Liver (tissue), 3 donors: ENCODE results near the gene PCMTD2.
"Not testable (repeated sequence)": the region's sequence is repeated elsewhere in the genome, so short reads cannot be mapped to it uniquely, and the experiment has no call there.

Experiments
- ATF3 ChIP-seq: IDR thresholded peaks from 2 replicates; pipeline ENCODE4 v1.6.1; 2016; ENCODE audit warnings: antibody characterized with exemption
- EGR1 ChIP-seq, 2 donors: IDR thresholded peaks; 2 replicates each; pipeline ENCODE4 v1.6.1; 2016 to 2018; ENCODE audit warnings: antibody characterized with exemption in 2 of 2, low read depth in 2 of 2
- FOXA1 ChIP-seq: IDR thresholded peaks from 2 replicates; pipeline ENCODE4 v1.6.1; 2016; ENCODE audit warnings: antibody characterized with exemption
- GABPA ChIP-seq, 2 donors: IDR thresholded peaks in 1 of 2; conservative IDR thresholded peaks in 1 of 2; 2 replicates each; pipeline ENCODE4 v1.6.1; 2016; ENCODE audit warnings: antibody characterized with exemption in 2 of 2, mild to moderate bottlenecking in 1 of 2, moderate library complexity in 1 of 2
- HNF4A ChIP-seq, 2 donors: conservative IDR thresholded peaks; 2 replicates each; pipeline ENCODE4 v1.6.1; 2016; ENCODE audit warnings: antibody characterized with exemption in 2 of 2, mild to moderate bottlenecking in 2 of 2
- JUND ChIP-seq, 2 donors: IDR thresholded peaks; 2 replicates each; pipeline ENCODE4 v1.6.1; 2016; ENCODE audit warnings: antibody characterized with exemption in 2 of 2
- MAX ChIP-seq: IDR thresholded peaks from 2 replicates; pipeline ENCODE4 v1.6.1; 2016; ENCODE audit warnings: antibody characterized with exemption
- REST ChIP-seq: IDR thresholded peaks from 2 replicates; pipeline ENCODE4 v1.6.1; 2016; ENCODE audit warnings: antibody characterized with exemption, mild to moderate bottlenecking
- RXRA ChIP-seq, 2 donors: IDR thresholded peaks; 2 replicates each; pipeline ENCODE4 v1.6.1; 2017 to 2018; ENCODE audit warnings: antibody characterized with exemption in 2 of 2, mild to moderate bottlenecking in 1 of 2
- SP1 ChIP-seq: IDR thresholded peaks from 2 replicates; pipeline ENCODE4 v1.6.1; 2018; ENCODE audit warnings: antibody characterized with exemption, mild to moderate bottlenecking
- TAF1 ChIP-seq: conservative IDR thresholded peaks from 2 replicates; pipeline ENCODE4 v1.6.1; 2016; ENCODE audit warnings: antibody characterized with exemption, mild to moderate bottlenecking
- TF ChIP-seq, protein P1 (sequence below): fragments of 150-350 bp; IDR thresholded peaks from 2 replicates; pipeline ENCODE4 v1.5.1; 2017; ENCODE audit warnings: improper control_type of control experiment, low read depth, low read length; ENCODE audit not compliant: missing input control
- donor health status: healthy.
- donor health status: healthy.

GRCh38 chr20:64285579-64286446, 30.3 kb downstream of the PCMTD2 start:
- not testable (repeated sequence) for TF ChIP-seq SP1; GABPA (IDR thresholded peaks at IDR 0.05 in 1 of 2, conservative IDR thresholded peaks at IDR 0.05 in 1 of 2); REST; JUND (IDR thresholded peaks at IDR 0.05); ATF3; EGR1 (IDR thresholded peaks at IDR 0.05; ENCODE audit: low read depth in 2 of 2); MAX; TAF1; RXRA (IDR thresholded peaks at IDR 0.05); HNF4A (conservative IDR thresholded peaks at IDR 0.05); FOXA1
- TF ChIP-seq, protein P1, sequence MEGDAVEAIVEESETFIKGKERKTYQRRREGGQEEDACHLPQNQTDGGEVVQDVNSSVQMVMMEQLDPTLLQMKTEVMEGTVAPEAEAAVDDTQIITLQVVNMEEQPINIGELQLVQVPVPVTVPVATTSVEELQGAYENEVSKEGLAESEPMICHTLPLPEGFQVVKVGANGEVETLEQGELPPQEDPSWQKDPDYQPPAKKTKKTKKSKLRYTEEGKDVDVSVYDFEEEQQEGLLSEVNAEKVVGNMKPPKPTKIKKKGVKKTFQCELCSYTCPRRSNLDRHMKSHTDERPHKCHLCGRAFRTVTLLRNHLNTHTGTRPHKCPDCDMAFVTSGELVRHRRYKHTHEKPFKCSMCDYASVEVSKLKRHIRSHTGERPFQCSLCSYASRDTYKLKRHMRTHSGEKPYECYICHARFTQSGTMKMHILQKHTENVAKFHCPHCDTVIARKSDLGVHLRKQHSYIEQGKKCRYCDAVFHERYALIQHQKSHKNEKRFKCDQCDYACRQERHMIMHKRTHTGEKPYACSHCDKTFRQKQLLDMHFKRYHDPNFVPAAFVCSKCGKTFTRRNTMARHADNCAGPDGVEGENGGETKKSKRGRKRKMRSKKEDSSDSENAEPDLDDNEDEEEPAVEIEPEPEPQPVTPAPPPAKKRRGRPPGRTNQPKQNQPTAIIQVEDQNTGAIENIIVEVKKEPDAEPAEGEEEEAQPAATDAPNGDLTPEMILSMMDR = peak; percentile 59
